Inferior parietal cortex (tissue), 1 donor: ENCODE results near the gene SKA3.

Experiments
- DNase-seq: peaks from one replicate; pipeline ENCODE4 v3.0.0-alpha.2; 2016; ENCODE audit errors: extremely low spot score

SKA3 gene

DNA sequence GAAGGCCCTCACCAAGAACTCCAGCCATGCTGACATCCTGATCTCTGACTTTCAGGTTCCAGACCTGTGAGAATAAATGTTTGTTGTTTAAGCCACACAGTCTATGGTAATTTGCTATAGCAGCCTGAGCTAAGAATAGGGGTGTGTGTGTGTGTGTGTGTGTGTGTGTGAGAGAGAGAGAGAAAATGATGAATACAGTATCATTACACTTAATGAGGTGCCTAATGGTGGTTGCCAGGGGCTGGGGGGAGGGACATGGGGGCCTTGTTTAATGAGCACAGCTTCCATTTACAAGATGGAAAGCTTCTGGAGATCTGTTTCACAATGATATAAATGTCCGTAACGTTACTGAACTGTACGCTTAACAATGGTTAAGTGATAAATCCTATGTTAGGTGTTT is 61.1 kb downstream of the SKA3 start:
- no peak for DNase-seq

- DNase-seq, result no peak
Measured at GRCh38 chr13:21111546-21111945, 64.8 kb downstream of the SKA3 start.

DNA sequence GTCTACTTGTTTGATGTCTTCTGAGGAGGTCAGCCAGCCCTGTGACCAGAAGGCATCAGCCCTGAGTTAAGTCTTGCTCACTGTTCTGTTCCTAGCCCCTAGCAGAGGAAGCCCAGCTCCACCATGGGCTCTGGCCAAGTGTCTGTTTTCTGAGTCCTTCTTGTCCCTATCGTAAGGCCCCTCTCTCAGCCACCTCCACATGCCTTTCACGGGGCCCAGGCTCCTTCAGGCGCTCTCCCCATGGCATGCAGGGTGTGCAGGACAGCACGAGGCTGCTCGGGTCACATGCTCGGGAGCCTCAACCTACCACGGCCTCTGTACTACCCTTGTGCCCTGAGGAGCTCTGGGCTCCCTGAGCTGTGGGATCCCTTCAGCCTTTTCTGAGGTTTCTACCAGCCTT is 67.2 kb downstream of the SKA3 start:
- no peak for DNase-seq

DNA sequence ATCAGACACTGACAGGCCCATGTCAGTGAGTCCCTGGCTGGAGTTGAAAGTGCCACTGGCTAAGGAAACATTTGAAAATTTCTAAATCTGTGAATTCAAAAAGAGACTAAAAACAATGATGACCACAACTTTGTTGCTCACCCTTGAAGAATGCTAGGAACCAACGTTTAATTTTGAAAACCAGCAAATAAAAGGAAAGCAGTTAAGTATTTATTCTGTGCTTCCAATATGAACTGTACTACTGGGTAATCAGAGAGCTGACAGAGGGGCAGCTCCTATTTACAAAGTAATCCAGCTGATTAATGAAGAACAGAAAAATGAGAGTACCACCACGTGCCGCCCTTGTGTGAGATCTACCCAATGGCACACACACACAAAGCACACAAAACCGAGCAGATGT is 70.3 kb downstream of the SKA3 start:
- no peak for DNase-seq

GRCh38 chr13:21104199-21105019 is 71.9 kb downstream of the SKA3 start:
- no peak for DNase-seq
